ENCODE data around the gene TRABD2B. TPM values are rescaled to one million over a fixed set of nuclear protein-coding genes. Genes with fewer than 3 reads are reported as not detected.

TRABD2B gene
- total RNA-seq, 3 donors from 2014 or later (not counting 1 experiment from before 2014, with no cell fraction given), result not detected

DNA sequence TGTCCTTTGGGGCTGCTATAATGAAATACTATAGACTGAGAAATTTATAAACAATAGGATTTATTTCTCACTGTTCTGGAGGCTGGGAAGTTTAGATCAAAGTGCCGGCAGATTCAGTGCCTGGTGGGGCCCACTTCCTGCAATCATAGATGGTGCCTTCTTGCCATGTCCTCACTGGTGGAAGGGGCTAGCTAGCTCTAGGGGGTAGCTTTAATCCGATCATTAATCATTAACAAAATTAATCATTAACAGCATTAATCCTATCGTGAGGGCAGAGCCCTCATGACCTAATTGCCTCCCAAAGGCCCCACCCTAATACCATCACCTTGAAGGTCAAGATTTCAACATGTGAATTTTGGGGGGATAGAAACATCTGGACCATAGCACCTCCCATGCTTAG, 124.3 kb downstream of the TRABD2B start:
- 73% methylated on average over 2 of the region's 3 CpGs for WGBS (ENCODE audit: insufficient coverage)
- intact Hi-C loops (cut with micrococcal nuclease), result no loop called here

DNA sequence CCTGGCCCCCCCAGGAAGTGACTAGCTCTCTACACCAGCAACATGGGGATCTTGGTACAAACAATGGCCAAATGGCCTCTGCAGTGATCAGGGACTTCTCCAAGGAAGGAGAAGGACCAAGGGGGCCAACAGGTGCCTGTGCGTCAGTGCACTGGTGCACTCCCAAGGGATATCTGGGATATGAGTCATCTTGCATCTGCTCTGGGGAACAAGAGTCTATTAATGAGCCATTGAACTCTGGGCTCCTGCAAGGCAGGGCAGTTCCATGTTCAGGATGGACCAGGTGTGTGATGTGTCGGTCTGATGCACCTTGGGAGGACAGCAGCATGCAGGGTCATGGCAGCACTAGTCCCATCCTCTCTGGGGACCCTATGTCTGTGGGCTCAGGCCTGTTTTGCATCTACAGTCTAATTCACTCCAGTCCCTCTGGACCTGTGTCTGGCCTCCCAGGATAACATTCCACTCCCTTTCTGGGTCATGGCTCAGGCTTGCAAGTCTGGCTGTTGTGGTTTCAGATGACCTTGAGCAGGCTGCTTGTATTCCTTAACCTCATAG, 125.3 kb downstream of the TRABD2B start:
- H3K9me3 ChIP-seq (ENCODE audit: control insufficient read depth, insufficient read depth, low read length), result no peaks in the 10 kb centered on the region
- 89% methylated on average over 2 of the region's 2 CpGs for WGBS (ENCODE audit: insufficient coverage)
- Mint-ChIP-seq H3K36me3 (no peaks in the 10 kb centered on the region), H3K4me3 (no peak overlapping the region), H3K27me3 (ENCODE audit: low read depth in 2 of 2) (peaks cover 15 to 28% of the 10 kb centered on the region in 2 donors), H3K4me1 (no peaks in the 10 kb centered on the region), H3K27ac (no peak overlapping the region), H3K9me3 (no peaks in the 10 kb centered on the region)
- intact Hi-C loops (cut with micrococcal nuclease), result no loop called here
- no peak overlapping the region for H3K27ac ChIP-seq (ENCODE audit: low read length)
- H3K4me3 ChIP-seq (ENCODE audit: low read length), result no peak overlapping the region
- H3K27me3 ChIP-seq (ENCODE audit: control insufficient read depth, insufficient read depth, low read length), result no peaks in the 10 kb centered on the region
- DNase-seq (no peak), ATAC-seq (no peak)
- TF ChIP-seq, protein P1, sequence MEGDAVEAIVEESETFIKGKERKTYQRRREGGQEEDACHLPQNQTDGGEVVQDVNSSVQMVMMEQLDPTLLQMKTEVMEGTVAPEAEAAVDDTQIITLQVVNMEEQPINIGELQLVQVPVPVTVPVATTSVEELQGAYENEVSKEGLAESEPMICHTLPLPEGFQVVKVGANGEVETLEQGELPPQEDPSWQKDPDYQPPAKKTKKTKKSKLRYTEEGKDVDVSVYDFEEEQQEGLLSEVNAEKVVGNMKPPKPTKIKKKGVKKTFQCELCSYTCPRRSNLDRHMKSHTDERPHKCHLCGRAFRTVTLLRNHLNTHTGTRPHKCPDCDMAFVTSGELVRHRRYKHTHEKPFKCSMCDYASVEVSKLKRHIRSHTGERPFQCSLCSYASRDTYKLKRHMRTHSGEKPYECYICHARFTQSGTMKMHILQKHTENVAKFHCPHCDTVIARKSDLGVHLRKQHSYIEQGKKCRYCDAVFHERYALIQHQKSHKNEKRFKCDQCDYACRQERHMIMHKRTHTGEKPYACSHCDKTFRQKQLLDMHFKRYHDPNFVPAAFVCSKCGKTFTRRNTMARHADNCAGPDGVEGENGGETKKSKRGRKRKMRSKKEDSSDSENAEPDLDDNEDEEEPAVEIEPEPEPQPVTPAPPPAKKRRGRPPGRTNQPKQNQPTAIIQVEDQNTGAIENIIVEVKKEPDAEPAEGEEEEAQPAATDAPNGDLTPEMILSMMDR (IDR thresholded peaks at IDR 0.05), result no peak
- no peaks in the 10 kb centered on the region for H3K4me1 ChIP-seq (ENCODE audit: control insufficient read depth, insufficient read depth, low read length)
- no peaks in the 10 kb centered on the region for H3K36me3 ChIP-seq (ENCODE audit: control insufficient read depth, insufficient read depth, low read length)

More for the DNA sequence above, 124.3 kb downstream of the TRABD2B start:
- no peaks in the 10 kb centered on the region for H3K4me1 ChIP-seq (ENCODE audit: control insufficient read depth, insufficient read depth, low read length)
- ATAC-seq (no peak), DNase-seq (no peak)
- H3K27me3 Mint-ChIP-seq (ENCODE audit: low read depth in 2 of 2), result peaks cover 18 to 22% of the 10 kb centered on the region in 2 donors
- H3K27ac Mint-ChIP-seq, result no peak overlapping the region
- H3K36me3 ChIP-seq (ENCODE audit: control insufficient read depth, insufficient read depth, low read length), result no peaks in the 10 kb centered on the region
- H3K36me3 Mint-ChIP-seq, result no peaks in the 10 kb centered on the region
- H3K9me3 Mint-ChIP-seq, result no peaks in the 10 kb centered on the region
- H3K27ac ChIP-seq (ENCODE audit: low read length), result no peak overlapping the region
- no peaks in the 10 kb centered on the region for H3K9me3 ChIP-seq (ENCODE audit: control insufficient read depth, insufficient read depth, low read length)
- H3K27me3 ChIP-seq (ENCODE audit: control insufficient read depth, insufficient read depth, low read length), result no peaks in the 10 kb centered on the region
- no peak overlapping the region for H3K4me3 ChIP-seq (ENCODE audit: low read length)
- no peaks in the 10 kb centered on the region for H3K4me1 Mint-ChIP-seq
- no peak overlapping the region for H3K4me3 Mint-ChIP-seq
- TF ChIP-seq, protein P1 (IDR thresholded peaks at IDR 0.05), result no peak

DNA sequence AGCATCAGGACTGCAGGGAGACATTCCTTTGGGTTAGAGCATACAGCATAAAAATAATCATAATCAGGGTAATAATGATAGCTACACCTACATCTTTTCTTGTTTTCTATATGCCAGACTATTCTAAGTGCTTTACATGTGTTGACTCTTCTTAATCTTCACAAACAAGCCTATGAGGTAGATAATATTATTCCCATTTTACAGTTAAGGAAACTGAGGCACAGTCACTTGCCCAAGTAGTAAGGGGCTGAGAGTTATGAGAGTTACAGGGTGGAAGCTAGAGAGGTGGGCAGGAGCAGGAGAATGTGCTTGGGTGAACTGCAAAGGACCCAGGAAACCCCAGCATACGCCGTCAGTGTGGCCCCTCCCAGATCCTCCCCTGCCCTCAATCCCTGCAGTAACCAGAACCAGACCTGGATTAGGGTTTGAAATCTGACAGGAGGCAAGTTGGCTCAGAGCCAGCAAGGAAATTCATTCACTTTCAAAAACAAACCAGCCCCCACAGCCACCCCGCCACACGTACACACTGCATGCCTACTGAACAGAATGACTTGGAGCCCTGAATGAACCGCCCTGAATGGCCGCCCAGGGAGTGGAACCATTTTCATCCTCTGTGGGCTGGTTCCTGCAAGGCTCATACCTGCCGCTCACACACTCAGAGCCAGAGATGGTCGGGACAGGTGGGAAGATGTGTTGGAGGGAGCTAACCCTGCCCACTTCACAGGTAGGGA, 126.1 kb downstream of the TRABD2B start:
- no peak for DNase-seq

More for the DNA sequence above, 126.1 kb downstream of the TRABD2B start:
- H3K9me3 Mint-ChIP-seq, result no peaks in the 10 kb centered on the region
- ATAC-seq, result no peak
- H3K4me3 Mint-ChIP-seq, result no peak overlapping the region
- H3K36me3 ChIP-seq (ENCODE audit: control insufficient read depth, insufficient read depth, low read length), result no peaks in the 10 kb centered on the region
- H3K27me3 Mint-ChIP-seq (ENCODE audit: low read depth in 2 of 2), result peaks cover 13 to 25% of the 10 kb centered on the region in 2 donors
- WGBS (ENCODE audit: insufficient coverage), result 85% methylated on average over 8 of the region's 8 CpGs
- no peaks in the 10 kb centered on the region for H3K9me3 ChIP-seq (ENCODE audit: control insufficient read depth, insufficient read depth, low read length)
- no peaks in the 10 kb centered on the region for H3K27me3 ChIP-seq (ENCODE audit: control insufficient read depth, insufficient read depth, low read length)
- intact Hi-C loops (cut with micrococcal nuclease), result no loop called here
- H3K36me3 Mint-ChIP-seq, result no peaks in the 10 kb centered on the region
- H3K4me3 ChIP-seq (ENCODE audit: low read length), result no peak overlapping the region
- TF ChIP-seq, protein P1 (IDR thresholded peaks at IDR 0.05), result no peak
- H3K4me1 Mint-ChIP-seq, result no peaks in the 10 kb centered on the region
- H3K4me1 ChIP-seq (ENCODE audit: control insufficient read depth, insufficient read depth, low read length), result no peaks in the 10 kb centered on the region
- no peak overlapping the region for H3K27ac Mint-ChIP-seq
- no peak overlapping the region for H3K27ac ChIP-seq (ENCODE audit: low read length)

Data from natural killer cell (primary cell).